GM18499 (cell line): ENCODE data around the gene DACH1.
"Not testable (repeated sequence)": the region's sequence is repeated elsewhere in the genome, so short reads cannot be mapped to it uniquely, and the experiment has no call there.

Experiments
- ATAC-seq: cut with Tn5 transposase; IDR thresholded peaks from one replicate; pipeline ENCODE4 v1.9.1; 2021; ENCODE audit warnings: moderate number of reproducible peaks; ENCODE audit not compliant: insufficient read depth, unreplicated experiment

DACH1 gene

DNA sequence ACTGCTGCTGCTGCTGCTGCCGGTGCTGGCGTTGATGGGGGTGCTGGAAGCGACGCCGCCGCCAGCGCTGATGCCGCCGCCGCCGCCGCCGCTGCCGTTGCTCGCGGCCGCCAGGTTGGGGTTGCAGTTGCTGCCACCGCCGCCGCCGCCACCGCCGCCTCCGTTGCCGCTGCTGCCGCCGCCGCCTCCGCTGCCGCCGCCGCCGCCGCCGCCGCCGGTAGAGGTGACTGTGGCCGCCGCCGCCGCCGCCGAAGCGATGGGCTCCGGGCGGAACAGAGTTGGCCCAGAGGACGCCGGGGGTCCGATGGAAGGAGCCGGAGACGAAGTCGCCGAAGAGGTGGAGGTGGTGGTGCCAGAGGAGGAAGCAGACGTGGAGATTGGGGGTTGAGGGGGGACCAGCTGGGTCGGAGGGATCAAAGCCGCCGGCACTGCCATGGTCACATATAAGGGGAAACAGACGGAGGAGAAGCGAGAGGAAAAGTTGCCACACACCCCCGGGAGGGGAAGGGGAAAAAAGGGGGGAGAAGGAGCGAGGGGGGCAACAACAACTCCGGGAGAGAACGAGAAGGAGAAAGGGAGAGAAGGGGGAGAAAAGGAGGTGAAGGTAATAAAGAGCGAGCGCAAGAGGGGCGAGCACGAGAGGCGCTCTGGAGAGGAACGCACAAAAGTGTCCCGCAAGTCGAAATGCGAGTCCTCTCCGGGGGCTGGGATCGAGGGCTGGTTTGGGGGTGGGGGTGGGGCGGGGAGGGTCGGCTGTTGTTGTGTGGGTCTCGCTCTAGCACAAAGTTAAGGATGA lies 471 bp downstream of the DACH1 start:
- no peak for ATAC-seq

- ATAC-seq: no peak
Measured at GRCh38 chr13:71865874-71866334, 1.1 kb downstream of the DACH1 start.

- no peak for ATAC-seq
Measured at GRCh38 chr13:71864986-71865873, 1.8 kb downstream of the DACH1 start.

DNA sequence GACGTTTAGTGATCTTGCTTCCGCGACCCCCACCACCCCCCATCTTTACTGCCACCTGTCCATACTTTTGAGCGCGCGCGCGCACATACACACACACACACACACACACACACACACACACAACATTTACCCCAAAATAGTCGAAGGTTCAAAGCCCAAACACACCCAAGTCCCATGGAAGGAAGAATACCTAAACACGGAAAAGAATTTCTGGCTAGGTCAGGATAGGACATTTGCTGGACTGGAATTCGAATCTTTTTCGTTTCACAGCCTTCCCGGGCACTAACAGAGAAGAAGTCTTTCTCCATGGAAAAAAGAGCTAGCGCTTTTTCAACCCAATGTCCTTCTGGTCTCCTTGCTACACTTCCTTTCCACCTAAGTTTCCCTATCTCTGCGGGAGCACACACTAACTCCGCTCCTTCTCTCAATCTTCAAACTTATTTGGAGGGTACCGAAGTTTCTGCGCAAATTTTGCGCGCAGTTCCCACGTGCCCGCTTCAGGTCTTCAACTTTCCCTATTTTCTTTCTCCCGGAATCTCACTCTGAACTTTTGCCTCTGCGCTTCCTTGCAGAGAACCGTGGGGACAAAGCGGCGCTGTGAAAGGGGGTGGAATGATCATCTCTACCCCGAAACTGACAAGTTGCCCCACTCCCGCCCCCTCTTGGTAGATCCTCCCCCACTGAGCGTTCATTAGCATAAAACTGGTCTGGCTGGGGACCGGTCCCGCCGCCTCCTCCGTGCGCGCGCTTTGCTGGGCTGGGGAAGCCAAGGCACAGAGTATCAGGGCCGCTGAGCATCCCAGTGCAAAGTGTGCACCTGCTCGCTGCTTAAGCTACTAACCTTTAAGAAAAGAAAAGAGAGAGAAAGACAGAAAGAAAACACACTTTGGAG lies 2.7 kb downstream of the DACH1 start:
- ATAC-seq: no peak

- ATAC-seq: no peak
Measured at GRCh38 chr13:71863254-71863865, 3.6 kb downstream of the DACH1 start.

- no peak for ATAC-seq
Measured at GRCh38 chr13:71862459-71862943, 4.5 kb downstream of the DACH1 start.

DNA sequence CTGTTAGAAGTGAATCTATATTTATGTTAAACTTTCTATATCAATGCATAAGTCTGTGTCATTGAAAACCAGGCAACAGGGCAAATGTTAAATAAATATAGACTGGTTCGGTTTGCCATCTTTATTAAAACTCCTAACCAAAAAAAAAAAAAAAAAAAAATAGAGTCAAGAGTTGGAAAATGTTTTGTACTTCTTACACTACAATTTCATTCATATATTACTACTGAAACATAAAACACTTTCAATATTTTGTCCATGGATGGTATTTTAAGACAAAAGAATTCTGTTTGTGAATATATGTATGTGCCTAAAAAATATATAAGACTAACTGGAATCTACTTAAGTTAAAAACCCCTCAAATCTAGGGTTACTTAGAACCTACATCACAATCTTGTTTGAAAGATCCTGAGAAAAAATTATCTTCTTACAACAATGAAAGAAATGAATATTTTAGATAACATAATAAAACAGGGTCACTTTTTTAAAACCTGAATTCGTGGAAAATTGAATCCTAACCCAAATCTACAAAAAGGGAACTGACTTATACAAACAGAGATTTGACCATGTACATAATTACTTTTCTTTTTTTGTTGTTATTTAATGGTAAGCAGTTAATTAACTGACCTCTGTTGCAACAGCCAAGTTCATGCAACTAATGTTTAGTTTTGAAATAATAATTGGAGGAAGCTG lies 5.1 kb downstream of the DACH1 start:
- no peak for ATAC-seq

DNA sequence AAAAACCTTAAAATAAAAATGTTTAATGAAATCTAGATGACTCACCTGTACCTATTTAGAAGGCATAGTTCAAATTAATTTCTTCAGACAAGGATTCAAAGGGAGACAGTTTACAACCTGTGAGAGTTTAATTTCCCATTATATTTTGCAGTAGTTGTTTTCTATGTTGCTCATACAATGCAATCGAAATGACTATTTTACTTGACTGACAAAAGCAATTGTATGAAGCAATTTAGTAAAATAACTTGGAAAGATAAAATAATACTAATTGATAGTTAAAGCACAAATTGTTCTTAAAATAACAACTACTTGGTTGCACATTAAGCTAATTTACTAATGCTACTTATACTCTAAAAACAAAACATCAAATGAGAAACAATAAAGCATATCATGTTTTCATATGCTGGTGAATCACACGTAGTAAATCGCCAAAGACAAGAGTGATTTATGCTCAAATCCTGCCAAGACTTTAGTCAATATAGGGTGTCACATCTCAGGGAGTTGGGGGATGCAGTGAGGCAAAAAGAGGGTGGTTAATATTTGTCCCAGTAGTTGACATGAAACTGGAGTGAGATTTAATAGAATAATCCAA lies 6.4 kb downstream of the DACH1 start:
- ATAC-seq: no peak

DNA sequence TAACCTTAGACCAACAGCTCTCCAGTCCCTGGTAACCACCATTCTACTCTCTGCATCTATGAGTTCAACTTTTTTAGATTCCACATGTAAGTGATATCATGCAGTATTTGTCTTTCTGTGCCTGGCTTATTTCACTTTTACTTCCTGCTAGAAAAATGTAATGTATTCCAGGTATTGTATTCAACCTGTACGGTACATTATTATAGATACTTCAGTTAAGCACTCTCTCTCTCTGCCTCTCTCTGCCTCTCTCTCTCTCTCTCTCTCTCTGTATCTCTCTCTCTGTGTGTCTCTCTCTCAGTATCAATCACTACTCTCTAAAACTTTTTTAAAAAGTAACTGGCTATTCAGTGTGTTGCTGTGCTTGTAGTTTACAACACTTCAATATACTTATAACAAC lies 8.4 kb downstream of the DACH1 start:
- ATAC-seq: no peak

- ATAC-seq: no peak
Measured at GRCh38 chr13:71856548-71857043, 10.4 kb downstream of the DACH1 start.

DNA sequence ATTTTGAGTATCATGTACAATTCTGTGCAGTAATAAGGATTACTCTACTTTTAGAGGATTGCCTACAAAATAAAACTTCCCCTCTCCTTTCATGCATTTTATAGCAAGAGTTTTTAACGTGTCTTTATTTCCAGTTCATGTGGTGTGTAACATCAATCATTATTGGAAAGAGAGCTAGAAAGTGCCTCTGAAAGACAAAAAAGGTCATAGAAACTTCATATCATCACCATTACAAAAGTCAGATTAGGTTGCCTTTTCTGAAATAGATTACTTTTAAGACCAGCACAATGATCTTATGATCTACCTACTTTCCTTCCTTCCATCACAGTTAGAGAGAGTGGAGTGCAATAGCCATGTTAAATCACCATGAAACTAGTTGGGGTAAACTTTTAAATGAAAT lies 12.6 kb downstream of the DACH1 start:
- ATAC-seq: no peak

- ATAC-seq: no peak
Measured at GRCh38 chr13:71853725-71854124, 13.3 kb downstream of the DACH1 start.

DNA sequence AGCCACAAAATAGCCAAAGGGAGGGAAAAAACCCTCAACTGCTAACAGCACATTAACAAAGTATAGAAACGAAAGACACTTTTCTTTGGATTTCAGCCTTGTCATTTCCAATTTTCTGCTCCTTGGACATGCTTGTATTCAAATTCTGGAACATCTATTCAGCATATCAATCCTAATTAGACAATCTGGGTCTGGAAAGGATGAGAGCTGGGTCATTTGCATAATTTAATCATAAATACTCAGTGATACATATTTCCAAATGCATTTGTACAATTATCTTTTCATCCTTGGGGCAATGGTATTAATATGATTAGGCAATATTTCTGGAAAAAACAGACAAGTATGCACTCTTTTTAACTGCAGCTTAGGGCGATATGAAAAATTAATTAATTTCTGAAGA lies 14.3 kb downstream of the DACH1 start:
- no peak for ATAC-seq

GRCh38 chr13:71851498-71852409 lies 15.2 kb downstream of the DACH1 start:
- ATAC-seq: no peak

GRCh38 chr13:71842003-71842402 lies 25.0 kb downstream of the DACH1 start:
- no peak for ATAC-seq

- ATAC-seq: no peak
Measured at GRCh38 chr13:71838842-71839241, 28.2 kb downstream of the DACH1 start.

DNA sequence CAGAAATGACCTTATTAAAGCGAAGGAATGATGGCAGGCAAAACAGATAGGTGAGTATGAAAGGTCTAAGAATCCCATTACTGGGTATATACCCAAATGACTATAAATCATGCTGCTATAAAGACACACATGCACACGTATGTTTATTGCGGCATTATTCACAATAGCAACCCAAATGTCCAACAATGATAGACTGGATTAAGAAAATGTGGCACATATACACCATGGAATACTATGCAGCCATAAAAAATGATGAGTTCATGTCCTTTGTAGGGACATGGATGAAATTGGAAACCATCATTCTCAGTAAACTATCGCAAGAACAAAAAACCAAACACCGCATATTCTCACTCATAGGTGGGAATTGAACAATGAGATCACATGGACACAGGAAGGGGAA lies 29.4 kb downstream of the DACH1 start:
- not testable (repeated sequence) for ATAC-seq

- no peak for ATAC-seq
Measured at GRCh38 chr13:71831716-71832115, 35.3 kb downstream of the DACH1 start.
